GM10266 (cell line): Measurements from ENCODE around the gene C15orf39.

Source experiments
- DNase-seq: peaks from one replicate; pipeline ENCODE4 v3.0.0; 2012; ENCODE audit errors: extremely low spot score
- CTCF ChIP-seq: IDR thresholded peaks from 2 replicates; pipeline ENCODE4 v1.5.1; 2012; ENCODE audit warnings: mild to moderate bottlenecking, low read depth; ENCODE audit not compliant: control insufficient read depth, insufficient read depth; ENCODE audit errors: missing control alignments

C15orf39 gene

GRCh38 chr15:75209289-75209676, 7.6 kb downstream of the C15orf39 start:
- no peak for DNase-seq
- no peak for TF ChIP-seq CTCF

- no peak for DNase-seq
- TF ChIP-seq CTCF, result no peak
Observed at GRCh38 chr15:75210811-75211230, 9.1 kb downstream of the C15orf39 start.

- no peak for DNase-seq
Observed at GRCh38 chr15:75211436-75212199, 9.9 kb downstream of the C15orf39 start.

GRCh38 chr15:75212200-75212858, 10.6 kb downstream of the C15orf39 start:
- no peak for TF ChIP-seq CTCF
- DNase-seq, result no peak

More at GRCh38 chr15:75211436-75212199, 9.9 kb downstream of the C15orf39 start:
- TF ChIP-seq CTCF, result no peak

GRCh38 chr15:75213212-75213767, 11.6 kb downstream of the C15orf39 start:
- no peak for TF ChIP-seq CTCF
- DNase-seq, result no peak

GRCh38 chr15:75213768-75214221, 12.1 kb downstream of the C15orf39 start:
- no peak for DNase-seq

More at GRCh38 chr15:75213768-75214221, 12.1 kb downstream of the C15orf39 start:
- TF ChIP-seq CTCF, result no peak
